Measurements from ENCODE around the gene BEND6.

BEND6 gene, protein sequence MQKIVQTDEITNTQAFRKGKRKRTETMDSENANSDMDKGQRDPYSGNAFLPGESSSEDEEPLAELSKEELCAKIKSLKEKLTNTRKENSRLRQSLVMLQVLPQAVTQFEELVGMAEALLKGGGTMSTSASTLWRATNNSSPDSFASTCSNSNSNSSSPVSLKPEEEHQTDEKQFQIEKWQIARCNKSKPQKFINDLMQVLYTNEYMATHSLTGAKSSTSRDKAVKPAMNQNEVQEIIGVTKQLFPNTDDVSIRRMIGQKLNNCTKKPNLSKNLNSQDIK

DNA sequence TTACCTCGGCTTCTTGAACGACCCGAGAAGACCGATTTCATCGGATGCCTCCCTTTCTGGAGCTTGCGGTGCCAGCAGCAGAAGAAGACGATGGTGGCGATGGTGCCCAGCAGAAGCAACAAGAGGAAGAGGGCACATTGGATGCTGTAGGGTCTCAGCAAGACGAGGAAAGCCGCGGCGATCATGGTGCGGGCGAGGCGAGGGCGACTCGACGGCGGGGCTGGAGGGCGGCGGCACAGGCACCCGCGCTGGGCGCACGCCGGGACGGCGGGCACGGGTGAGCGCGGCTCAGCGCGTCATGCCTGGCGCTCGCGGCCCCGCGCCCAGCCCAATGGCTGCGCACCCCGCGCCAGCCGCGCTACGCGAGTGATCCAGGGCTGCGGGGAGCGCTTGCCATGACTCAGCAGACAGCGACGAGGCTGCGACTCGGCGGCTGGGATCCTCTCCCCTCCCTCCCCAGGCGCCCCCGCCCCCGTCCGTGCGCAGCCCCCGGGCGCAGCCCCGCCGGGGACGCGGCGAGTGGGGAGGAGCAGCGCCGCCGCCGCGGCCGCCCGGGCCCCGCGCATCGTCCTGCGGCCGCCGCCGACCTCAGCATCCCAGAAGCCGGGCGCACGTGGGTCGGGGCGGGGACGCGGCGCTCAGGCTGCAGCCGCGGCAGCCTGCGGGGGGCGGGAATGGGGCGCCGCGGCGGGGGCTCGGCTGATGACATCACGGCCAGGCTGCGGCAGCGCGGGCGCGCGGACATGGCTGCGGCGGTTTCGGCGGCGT lies at the start of gene BEND6:
TSS of gene BEND6 (plus strand) at position 705 of the 768 bp plus-strand sequence. CDS start 26,704 bp downstream, outside the sequence.
- peak; percentile 78 for DNase-seq

DNA sequence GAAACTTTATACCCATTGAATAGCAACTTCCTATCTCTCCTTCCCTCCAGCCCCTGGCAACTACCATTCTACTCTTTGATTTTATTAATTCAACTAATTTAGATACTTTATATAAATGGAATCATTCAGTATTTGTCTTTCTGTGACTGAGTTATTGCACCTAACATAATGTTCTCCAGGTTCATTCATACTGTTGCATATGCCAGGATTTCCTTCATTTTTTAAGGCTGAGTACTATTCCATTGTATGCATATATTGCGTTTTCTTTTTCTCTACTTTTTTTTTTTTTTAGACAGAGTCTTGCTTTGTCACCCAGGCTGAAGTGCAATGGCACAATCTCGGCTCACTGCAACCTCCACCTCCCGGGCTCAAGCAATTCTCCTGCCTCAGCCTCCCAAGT lies 49.5 kb upstream of the BEND6 start:
- no peak for DNase-seq

DNA sequence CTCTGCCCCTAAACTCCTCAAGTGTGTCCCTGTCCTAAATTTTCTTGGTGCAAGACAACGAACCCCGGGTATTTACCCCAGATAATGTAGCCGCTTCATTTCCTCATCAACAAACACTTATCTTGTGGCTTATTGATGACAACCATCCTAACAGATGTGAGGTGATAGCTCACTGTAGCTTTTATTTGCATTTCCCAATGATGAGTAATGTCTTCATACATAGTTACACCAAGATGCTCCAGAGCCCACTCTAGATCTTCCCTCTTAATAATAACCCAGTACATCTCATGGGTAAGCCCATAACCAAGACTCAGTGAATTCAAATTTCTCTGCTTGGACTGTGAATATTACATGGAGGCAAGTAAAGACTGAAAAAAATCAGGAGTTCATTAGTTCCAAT lies 48.2 kb upstream of the BEND6 start:
- no peak for DNase-seq

DNA sequence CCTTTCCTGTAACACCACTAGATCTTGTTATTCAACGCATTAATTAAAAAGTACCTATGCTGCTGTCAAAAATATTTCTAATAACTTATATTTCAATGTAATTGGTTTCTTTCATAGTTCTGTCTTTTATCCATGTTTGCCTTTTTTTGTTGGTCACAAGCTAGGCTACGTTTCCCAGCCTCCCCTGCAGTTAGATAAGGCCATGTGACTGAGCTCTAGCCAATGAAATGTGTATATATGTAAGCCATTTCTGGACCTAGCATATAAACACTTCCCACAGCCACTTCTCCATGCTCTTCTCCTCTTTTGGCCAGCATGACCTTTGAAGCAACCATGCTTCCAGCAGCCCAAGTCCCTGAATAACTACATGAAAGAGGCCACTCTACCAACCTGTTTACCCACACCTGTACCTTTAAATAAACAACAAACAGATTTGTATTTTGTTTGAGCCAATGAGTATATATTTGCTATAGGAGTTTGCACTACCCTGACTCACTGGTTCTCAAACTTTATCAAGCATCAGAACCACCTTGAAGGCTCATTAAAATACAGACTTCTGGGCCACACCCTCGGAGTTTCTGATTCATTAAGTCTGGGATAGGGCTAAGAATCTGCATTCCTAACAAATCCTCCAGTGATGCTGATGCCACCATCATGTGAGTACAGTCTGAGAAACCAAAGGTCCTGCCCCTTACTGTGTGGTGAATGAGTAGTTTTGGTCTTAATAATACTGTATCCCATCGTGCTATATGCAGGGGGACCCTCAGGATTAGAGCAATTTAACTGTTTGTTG lies 45.6 kb upstream of the BEND6 start:
- DNase-seq, result no peak

DNA sequence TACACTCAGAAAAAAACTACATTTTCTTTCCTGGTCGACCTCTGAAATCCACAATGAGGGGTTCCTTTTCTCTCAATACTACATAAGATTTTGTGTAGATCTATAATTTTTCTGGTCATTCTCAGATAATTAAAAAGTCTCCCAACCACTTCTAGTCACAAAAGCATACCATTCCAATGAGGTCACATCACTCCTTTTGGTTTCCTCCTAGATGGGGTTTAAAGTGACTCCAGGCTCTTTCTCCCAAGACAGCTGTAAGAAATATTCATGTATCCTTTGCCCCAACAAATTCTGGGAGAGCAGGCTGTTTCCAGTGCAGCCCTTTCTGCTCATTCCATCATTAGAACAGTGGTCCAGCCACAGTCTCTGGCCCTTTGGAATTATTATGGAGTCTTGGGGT lies 43.1 kb upstream of the BEND6 start:
- no peak for DNase-seq

DNA sequence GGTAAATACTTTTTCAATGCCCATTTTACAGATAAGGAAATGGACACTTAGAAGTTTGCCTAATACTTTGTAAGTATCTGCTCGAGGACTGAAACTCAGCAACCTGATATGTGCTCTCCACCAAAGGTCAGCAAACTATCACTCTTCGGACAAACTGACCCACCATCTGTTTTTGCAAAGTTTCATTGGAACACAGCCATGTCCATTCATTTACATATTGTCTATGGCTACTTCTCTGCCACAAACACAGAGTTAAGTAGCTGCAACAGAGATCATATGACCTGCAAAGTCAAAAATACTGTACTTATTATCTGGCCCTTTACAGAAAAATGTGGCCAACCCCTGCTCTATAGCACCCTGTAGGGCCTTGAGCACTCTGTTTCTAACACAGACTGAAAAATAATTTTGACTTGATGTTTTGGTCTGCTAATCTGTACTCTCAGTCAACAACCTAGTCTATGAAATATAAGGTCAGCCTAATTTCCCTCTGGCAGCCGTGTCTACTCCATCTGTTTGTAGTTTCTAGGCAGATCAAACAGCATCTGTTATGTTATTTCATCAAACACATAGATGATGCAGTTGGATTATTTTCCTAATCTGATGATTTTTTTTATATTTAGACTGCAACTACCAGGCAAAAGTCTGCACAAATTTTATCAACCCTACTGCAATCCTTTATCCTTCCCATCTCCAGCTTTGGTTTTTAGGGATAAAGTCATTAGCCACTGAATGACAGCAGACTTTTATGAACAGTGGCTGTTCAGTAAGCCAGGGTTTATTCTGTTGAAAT lies 41.4 kb upstream of the BEND6 start:
- no peak for DNase-seq

DNA sequence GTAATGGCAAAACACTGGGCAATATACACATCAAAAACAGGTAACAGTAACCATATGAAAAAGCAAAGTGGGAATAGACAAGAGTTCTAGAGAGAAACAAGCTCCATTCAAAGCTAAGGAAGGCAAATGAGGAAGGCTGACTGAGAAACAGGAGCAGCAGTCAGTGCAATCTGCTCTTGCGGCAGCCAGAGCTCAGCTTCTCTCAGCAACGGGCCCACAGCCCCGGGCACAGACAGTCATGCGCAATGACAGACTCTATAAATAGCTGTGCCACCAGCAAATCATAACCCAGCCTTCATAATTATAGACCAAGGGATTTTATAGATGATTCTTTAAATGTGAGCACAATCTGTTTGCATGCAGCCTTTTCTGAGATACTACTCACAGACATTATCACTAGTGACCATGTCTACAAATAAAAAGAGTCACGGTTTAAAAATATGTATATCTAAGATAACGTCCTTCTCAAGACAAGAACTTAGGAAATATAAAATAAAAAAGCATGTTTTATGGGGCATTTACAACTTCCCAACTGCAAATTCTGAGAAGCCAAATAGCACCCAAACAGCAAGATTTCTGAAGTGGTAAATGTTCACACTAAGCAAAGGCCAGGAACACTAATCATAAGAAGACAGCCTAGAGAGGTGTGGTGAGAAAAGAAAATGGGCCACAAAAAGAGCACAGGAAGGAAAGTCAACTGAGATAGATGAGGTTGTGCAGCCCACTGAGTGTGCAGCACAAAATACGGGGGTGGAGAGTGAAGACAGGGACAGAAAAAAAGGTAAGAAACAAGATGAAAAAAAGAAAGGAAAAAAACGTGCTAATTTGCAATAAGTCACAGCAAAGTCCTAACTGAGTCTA lies 39.9 kb upstream of the BEND6 start:
- no peak for DNase-seq

DNA sequence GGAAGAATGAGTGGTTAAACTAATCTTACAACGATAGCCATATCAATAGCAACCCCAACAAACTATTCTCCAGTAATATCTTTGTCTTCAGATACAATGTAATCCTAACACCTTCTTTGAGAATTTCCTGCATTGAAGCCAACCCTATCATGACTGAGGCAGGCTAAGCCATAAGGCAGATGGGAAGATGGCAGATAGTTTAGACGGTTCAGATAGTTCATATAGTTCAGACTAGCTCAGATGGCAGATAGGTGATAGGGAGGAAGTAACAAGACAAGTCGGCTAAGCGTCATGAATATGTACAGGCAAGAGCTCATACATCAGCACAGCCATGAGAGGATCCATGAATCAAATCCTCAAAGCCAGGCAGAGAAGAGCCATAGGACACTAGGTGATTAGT lies 39.1 kb upstream of the BEND6 start:
- no peak for DNase-seq

DNA sequence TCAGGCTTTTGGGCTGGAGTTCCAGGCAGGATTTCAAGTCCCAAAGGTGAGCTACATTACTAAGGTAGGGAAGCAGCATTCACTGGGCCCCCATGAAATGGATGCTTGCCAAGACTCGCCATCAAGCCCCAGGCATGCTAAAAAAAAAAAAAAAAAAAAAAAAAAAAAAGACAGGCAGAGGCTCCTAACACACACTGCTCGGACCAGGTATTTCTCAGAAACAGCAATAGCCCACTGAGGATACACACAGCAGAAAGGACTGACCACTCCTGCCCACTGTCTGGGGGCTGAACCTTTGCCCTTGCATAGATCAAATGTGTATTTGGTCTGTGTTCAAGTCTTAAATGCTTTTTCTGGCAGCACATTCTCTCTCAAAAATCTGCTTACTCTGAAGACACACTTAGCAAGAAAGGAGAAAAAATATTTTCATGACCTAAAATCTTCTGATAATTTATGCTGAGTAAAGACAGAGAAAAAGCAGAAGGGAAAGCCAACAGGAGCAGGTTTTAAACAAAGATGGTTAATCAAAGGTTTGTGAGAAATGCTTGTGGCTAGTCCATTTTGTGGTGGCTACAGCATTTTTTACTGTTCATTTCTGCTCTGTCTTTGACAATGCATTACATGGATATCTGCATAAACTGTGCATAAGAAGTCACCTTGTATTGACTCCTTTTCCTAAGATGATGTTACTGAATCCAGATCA lies 37.9 kb upstream of the BEND6 start:
- DNase-seq, result no peak

DNA sequence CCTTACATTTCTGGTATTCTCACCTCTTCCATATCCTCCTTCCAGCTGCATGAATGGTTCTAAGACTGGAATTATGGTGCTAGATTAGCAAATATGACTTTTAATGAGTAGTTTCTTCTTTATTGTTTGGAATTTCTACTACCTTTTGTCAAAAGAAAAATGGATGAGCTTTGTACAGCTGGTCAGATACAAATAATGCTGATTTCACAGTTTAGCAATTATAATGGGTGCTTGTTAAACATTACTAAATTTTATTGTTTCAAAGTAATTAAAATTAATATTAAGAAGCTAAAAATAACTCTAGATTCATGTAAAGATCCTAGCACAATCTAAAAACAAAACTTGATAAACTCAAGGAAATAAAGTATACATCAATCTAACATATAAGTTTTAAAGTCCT lies 32.3 kb upstream of the BEND6 start:
- DNase-seq, result no peak

DNA sequence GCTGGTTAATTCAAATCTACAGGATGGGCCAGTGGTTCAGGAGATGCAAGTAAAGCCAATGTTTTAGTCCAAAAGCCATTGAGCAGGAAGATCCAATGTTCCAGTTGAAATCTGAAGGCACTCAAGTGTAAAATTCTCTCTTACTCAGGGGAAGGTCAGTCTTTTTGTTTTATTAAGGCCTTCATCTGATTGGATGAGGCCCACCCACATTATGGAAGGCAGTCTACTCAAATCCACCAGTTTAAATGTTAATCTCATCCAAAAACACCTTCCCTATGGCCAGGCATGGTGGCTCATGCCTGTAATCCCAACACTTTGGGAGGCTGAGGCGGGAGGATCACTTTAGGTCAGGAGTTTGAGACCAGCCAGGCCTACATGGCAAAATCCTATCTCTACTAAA lies 31.3 kb upstream of the BEND6 start:
- no peak for DNase-seq

DNA sequence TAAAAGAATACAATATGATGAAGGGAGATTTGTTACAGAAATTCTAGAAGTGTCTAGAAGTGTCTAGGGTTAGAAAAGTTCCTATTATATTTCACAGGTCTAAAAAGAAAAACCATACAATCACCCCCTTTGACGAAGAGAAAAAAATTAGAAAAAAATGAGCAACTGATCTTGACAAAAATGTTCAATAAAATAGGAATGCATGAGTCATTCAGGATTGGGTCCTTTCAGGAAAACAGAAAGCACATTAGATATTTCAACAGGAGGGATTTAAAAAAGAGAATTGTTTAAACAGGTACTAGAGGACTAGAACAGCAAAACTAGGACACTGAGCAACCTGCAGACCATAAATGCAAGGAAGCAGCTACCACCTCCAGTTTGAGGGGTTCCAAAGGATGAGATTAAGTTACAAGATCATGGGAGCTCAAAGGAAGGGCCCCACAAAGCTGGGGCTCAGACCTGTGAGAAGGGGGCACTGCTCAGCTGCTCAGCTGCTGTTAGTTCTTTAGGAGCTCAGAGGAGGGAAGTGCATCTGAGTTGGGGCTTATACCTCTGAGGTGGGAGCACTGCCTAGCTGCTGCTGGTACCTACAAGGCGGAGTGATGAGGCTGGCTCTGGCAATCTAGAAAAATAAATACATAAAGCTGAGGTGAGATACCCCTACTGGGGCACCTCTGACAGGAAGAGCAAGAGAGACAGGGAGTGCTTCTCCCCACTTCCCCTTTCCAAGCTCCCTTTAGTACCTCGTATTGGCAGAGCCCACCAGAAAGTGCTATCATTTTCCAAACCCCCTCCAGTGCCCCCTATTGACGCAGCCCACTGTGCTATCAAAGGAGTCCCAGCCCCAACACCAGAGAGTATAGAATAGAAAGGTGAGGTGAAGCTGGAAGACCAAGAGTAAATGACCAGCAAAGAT lies 27.1 kb upstream of the BEND6 start:
- DNase-seq, result no peak

DNA sequence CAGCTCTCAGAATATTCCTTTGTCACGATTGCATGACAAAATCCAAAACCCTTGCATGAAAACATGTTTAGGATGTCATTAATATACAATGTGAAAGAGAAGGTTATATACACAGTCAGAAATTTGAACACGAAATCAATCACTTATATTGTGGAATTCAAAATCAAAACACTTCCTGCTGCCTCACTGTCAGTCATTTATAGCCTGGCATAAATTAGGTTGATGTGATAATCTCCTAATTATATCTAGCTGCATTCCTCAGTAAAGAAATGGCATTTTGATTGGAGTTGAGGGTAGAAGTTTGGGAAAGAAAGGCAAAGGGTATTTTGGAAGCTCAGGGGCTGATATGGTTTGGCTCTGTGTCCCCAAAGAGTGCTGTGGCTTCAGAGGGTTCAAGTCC lies 24.1 kb upstream of the BEND6 start:
- DNase-seq, result no peak

DNA sequence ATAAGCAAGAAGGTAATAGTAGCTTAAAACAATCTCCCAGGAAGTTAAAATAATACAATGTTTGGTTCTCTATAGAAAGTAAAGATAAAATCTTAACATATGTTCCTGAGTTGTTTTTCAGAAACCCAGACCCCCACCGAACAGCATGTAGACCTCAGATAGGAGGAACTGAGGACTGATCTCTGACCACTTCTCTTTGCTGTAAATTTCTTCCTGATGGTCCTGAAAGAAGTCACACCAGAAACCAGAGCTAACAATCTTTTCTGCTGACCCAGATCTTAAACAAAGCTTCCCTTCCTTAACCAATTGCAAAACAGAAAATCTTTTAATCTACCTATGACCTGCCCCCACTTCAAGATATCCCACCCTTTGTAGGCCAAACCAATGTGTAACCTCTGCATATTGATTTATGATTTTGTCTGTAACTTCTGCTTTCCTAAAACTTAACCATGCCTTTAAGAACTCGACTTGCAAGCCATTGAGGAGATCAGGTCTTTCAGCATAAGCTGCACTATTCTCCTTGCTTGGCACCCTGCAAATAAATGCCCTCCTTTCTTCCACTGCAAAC lies 21.9 kb upstream of the BEND6 start:
- no peak for DNase-seq

DNA sequence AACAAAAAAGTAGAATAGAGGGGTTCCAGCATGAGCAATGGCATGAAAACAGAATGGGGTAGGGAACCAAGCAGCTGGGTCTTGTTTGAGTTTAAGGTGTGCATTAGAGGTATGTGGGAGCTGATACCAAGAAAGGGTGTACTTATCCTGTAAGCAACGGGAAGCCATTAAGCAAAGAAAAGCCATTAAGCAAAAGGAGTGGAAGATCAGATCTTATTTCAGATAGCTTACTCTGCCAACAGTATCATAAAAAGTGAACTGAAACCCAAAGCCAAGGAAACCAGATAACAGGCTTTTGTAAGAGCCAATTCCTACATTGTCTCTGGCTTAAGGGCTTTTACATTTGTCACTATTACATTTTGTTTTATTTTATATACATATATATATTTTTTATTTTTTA lies 21.3 kb upstream of the BEND6 start:
- DNase-seq, result no peak

DNA sequence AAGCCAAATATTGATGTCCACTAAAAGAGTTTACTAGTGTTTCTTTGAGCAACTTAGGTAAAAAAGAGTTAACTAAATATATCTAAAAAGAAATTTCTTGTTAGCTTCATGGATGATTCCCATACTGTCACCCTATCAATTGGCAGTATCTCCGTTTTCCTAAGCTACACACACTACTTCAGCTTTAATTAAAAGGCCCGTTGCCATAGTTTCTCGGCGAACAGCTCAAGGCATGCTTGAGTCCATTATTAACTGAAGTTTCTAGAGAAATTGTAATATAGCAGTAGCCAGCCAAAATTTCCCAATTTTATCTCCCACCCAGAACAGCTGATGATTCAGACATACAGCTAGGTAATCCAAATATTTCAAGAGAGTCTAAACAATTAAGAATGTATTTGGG lies 20.0 kb upstream of the BEND6 start:
- DNase-seq, result no peak

DNA sequence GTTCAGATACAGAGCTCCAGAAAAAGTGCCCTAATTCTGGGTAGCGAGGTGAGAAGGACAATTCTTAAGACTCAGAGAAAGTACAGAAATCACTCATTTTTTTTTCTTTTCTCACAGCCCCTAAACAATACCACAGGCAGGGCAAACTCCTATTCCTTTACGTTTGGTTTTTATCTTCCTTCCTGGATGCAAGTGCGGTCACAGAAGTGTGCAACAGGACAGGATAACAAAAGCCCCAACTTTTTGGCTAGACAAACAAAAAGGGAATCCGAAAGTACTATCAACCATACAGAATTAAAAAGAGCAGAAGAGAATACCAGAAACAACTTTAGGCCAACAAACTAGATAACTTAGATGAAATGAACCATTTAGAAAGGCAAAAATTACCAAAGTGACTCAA lies 18.4 kb upstream of the BEND6 start:
- DNase-seq, result no peak

DNA sequence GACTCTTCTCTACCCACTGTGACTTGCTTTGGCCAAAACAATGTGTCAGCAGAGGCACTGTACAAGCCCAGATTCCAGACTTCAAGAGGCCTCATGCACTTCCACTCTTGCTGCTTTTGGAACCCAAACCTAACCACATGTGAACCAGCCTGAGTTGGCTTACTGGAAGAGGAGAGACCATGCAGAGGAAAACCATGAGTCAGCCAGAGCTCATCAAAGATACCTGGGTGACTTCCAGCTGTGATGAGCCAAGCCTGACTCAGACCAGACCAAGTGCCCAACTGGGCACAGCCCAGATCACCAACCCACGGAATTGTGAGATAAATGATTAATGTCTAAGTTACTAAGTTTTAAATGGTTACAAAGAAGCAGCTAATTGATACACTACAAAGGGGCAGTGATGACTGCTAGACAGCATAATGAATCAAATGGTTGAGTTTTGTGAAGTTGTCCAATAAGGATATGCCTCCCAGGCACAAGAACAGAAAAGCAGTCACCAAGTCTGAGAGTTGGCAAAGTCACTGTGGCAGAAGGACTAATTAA lies 16.2 kb upstream of the BEND6 start:
- DNase-seq, result no peak

DNA sequence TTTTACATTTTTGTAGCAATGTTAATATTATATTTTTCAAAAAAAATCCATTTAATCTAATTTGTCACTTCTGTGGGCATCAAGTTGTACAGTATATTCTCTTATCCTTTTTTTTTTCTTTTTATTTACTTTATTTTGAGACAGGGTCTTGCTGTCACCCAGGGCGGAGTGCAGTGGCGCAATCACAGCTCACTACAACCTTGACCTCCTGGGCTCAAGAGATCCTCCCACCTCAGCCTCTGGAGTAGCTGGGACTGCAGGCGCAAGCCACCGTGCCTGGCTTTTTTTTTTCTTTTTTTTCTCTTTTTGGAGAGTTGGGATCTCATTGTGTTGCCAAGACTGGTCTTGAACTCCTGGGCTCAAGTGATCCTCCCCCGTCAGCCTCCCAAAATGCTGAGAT lies 14.4 kb upstream of the BEND6 start:
- no peak for DNase-seq

DNA sequence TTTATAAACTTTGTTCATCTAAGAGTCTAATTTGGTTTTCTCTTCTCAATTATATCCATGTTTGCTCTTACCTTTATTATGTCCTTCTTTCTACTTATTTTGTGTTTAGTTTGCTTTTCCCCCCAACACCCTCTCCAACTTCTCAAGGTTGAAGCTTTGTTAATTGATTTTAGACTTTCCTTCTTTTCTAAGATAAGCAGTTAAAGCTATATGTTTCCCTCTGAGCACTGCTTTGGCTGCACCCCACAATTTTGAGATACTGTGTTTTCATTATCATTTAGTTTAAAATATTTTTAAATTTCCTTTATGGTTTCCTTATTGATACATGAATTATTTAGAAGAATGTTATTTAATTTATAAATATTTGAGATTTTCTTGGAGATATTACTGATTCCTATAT lies 13.9 kb upstream of the BEND6 start:
- DNase-seq, result no peak
